Kidney capillary endothelial cell (primary cell): ENCODE results near the gene SEC22C.
"Not testable (repeated sequence)": the region's sequence is repeated elsewhere in the genome, so short reads cannot be mapped to it uniquely, and the experiment has no call there.

Experiments
- DNase-seq: peaks from one replicate; pipeline ENCODE4 v3.0.0-alpha.2; 2018; ENCODE audit warnings: low spot score

Gene SEC22C, protein sequence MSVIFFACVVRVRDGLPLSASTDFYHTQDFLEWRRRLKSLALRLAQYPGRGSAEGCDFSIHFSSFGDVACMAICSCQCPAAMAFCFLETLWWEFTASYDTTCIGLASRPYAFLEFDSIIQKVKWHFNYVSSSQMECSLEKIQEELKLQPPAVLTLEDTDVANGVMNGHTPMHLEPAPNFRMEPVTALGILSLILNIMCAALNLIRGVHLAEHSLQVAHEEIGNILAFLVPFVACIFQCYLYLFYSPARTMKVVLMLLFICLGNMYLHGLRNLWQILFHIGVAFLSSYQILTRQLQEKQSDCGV

DNA sequence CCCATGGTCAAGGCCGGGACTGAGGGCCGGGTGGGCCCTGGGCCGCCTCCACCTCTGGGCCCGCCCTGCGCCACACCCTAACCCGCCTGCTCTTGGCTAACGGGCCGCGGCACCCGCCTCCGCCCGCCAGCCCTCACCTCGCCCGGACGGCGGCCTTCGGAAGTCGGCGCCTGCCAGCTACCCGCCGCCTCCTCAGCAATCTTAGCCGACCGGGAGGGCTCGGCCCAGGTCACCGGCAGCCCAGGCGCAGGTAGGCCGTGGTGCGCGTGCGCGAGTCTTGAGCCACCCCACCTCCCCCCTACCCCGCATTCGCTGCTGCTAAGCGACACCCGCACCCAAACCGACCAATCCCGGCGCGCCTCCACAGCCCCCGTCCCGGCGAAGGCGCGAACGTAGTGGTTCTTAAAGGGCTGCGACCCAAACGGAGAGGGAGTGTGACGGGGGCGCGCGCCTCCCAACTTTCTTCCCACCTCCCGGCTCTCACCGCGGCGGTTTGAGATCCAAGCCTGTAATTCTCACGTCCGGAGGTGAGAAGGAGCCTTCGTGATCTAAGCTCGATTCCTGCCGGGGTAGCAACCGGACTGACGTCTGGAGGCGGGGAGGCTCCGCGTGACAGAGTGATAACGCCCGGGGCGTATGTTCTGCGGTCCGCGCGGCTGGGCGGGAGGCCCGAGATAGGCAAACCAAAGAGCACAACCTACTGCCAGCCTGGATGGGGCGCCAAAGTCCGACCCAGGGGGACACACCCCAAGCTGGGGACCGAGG is at the start of gene SEC22C:
TSS of gene SEC22C (minus strand) at position 259 of the 765 bp plus-strand sequence. CDS start 12,921 bp downstream, outside the sequence.
- peak; percentile 86 for DNase-seq

DNA sequence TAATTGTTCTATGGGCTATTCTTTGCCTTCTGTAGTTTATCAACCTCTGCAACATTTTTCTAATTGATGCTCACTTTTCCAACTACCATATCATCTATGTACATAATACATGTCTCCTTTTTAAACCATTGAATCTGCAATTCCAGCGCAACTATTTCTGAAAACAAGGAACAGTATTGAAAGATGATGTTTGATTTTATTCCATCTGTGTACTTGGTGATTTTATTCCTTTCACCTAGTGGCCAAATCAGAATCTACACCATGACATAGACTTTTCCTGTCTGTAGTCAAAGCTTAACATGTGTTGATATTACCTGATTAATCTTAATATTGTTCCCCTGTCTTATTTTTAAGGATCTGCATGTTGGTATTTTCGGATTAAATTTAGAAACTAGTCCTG is 31.7 kb upstream of the SEC22C start:
- peak; percentile 44 for DNase-seq

DNA sequence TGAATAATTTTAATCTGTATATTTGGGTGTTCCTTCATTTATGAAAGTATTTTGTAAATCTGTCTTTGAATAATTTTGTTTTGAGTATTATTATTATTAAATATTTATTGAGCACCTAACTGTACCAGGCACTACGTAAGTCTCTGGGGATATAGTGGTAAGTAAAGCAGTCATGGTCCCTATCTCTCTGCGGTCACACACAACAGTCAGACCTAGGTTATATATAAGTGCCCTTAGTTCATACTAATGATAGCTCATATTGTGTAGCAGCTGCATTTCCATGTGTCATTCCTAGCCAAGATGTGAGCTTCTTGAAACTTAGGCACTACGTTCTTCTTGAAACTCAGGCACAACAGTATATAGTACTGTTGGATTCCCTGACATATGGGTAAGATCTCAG is 31.2 kb upstream of the SEC22C start:
- no peak for DNase-seq

DNA sequence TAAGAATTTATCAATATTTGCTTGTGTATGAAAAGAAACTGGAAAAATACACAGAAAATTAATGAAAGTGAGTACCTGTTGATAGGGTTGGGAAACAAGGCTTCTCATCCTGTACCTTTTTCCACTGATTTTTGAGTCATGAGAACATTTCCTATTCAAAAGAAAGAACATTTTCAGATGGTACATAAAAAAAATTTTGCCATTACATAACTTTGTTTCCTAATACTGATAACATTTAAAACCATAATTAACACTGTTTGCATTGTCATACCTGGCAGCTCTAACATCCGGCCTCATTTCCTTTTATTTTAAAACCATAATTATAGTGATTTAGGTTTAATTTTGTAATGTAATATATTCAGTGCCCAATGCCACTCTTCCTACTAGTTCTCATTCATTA is 30.4 kb upstream of the SEC22C start:
- no peak for DNase-seq

DNA sequence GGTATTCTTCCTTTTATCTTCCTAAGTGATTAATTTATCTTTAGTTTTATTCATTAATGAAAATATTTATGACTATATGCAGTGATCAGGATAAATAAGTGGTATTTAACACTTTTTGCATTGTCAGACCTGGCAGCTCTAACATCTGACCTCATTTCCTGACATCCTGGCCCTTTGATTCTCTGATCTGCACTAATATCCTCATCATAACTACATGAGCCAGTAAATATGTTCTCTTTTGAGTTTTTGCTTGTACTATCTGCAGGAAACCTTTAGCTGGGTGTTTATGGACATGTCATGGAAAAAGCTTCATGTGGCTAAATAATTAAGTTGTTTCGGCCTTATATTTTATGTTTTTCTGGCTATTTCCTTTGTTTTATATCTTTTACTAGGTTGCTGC is 29.2 kb upstream of the SEC22C start:
- peak; percentile 60 for DNase-seq

DNA sequence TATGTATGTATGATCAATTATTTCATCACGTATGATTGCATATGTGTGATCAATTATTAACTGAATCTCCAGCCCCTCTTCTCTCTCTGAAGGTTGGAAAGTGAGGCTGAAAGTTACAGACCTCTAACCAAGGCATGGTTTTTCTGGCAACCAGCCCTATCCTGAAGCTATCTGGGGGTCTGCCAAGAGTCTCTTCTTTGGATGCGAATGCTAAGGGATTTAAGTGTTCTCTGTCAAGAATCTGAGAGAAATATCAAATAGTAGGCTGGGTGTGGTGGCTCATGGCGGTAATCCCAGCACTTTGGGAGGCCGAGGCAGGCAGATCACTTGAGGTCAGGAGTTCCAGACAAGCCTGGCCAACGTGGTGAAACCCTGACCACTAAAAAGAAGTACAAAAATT is 26.8 kb upstream of the SEC22C start:
- no peak for DNase-seq

DNA sequence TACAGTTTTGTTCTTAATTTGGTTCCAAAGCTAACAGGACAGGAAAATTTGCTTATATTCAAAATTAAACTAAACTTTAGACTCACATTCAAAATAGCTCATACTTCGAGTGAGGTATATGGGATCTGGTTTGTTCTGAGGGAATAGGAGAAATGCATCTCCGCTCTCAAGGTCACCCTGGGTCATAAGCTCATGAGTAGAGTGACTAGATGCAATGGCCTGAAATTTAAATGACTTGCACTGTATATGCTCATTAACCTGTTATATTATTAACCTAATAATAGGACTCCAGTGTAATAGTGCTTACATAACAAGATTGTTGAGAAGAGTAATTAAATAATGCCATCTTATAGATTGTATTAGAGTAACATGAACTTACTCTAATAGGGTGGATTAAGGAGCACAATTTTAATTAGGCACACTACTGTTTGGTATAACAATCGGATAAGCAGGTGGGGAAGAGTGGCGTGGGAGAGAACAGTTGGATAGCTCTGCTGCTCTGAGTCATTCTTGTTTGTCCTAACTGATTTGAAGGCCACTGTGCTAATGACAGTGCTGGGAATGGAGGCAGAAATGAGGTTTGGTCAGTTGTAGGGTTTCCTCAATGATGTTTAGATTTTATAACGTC is 23.9 kb upstream of the SEC22C start:
- no peak for DNase-seq

DNA sequence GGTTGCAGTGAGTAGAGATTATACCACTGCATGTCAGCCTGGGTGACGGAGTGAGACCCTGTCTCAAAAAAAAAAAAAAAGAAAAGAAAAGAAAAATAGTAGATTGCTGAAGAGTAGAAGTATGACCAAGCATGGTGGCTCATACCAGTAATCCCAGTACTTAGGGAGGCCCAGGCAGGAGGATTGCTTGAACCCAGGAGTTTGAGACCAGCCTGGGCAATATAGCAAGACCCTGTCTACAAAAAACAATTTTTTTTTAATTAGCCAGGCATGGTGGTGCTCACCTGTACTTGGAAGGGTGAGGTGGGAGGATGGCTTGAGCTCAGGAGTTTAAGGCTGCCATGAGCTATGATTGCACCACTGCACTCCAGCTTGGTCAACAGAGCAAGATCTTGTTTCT is 21.2 kb upstream of the SEC22C start:
- DNase-seq, result no peak

DNA sequence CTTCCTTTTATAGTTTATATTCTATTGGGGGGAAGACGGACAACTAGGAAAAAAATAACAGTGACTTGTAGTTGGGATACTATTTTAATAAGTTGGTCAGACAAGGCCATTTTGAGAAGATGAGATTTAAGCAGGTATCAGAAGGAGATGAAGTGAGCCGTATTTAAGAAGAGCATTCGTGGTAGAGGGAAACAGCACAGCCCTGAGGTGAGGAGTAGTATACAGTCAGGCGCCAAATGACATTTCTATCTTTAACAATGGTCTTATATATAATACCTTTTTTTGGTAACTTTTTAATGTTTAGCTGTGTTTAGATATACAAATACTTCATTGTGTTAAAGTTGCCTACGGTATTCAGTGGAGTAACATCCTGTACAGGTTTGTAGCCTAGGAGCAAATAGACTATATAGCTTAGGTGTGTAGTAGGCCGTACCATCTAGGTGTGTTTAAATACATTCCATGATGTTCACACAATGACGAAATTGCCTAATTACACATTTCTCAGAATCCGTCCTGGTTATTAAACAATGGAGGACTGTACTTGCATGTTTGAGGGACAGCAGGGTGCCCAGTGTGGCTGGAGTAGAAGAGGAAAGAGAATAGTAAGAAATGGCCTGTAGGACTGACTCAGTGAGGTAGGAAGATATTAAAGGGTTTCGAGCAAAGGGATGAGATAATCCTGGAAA is 20.3 kb upstream of the SEC22C start:
- peak; percentile 38 for DNase-seq

DNA sequence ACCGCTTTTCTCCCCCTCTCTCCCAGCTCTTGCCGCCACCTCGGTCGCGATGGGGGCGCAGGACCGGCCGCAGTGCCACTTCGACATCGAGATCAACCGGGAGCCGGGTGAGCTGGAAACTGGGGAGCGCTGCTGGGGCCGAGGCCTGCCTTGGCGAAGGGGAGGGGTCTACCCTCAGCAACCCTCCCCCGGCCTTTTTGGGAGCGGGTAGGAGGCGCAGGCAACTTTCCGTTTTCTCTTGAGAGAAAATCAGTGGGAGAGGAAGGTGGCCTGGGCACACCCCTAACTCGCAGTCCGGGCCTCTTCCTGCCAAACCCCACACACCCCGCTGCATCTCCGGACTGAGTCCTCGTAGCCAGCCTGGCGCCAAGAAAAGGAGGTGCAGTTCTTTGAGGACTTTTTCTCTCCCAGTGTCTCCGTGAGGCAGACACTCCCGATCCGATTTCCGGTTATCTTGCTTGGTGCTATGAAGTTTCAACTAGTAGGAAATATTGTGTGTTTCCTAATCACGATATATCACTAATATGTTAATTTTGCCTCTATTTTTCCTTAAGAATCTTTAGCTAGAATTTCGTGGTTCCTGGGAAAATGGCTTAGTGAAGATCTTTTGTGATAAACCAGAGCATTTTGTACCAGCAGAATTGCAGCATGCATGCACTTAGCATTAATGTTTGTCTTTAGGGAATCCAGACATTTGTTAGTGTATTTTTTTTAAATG is 19.4 kb upstream of the SEC22C start:
- peak; percentile 55 for DNase-seq

DNA sequence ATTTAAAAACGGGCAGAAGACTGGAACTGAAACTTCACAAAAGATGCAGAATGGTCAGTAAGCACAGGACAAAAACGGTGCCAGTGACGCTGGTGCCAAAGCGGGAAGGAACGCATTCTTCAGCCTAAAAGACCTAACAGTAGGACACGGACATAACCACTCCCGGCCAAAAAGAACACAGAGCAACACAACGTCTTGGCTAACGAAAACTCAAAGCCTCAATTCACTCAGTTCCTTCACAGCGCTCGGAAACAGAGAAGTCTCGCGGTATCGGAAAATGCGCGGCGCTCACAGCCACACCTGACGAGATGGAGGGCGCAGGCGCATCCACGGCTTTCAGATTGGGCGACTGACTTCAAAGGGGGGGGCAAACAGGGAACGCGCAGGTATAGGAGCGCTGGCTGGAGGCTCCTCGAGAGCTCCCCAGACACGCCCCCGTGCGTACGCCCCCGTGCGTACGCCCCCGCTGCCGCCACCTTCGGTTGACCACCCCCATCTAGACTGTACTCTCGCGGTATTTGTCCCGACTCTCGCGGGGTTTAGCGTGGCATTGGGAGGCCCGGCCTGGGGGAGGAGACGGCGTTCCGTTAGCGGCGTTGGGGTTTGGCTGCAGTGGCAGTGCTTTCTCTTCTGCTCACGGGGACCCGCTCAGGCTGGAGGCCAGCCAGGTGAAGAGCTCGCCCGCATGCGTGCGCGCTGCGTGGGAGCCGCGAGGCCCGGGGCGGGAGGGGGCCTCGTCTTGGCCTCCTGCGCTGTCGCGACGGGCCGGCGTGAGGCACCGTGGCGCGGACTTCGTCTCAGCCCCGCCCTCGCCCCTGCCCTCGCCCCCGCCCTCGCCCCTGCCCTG is 18.6 kb upstream of the SEC22C start, which contains the start of gene NKTR:
TSS of gene NKTR (plus strand) at position 576 of the 847 bp plus-strand sequence. CDS start 321 bp downstream, outside the sequence.
- peak; percentile 96 for DNase-seq

DNA sequence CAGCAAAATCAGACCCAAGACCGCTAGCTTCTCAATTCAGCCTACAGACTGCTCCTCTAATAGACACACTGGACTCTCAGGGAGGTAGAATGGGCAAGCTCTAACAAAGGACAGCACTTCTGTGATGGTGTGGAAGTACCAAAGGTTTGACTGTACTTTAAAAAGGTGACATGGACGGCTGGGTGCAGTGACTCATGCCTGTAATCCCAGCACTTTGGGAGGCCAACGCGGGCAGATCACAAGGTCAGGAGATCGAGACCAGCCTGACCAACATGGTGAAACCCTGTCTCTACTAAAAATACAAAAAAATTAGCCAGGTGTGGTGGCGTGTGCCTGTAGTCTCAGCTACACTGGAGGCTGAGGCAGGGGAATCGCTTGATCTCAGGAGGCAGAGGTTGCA is 15.3 kb upstream of the SEC22C start:
- DNase-seq, result not testable (repeated sequence)

DNA sequence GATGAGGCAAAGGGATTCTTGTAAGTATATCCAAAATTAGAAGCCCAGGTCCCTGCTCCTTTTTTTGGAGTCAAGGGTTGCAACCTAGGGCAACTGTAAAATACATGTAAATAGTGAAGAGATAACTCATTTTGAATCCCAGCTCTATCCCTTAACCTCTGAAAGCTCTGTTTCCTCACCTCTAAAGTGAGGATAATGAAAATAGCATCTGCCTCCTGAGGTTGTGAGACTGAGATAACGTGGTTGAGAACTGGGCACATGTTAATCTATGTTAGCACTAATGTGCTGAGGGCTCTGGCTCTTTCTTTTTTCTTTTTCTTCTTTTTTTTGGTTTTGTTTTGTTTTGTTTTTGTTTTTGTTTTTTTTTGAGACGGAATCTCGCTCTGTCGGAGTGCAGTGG is 13.9 kb upstream of the SEC22C start:
- DNase-seq, result no peak

DNA sequence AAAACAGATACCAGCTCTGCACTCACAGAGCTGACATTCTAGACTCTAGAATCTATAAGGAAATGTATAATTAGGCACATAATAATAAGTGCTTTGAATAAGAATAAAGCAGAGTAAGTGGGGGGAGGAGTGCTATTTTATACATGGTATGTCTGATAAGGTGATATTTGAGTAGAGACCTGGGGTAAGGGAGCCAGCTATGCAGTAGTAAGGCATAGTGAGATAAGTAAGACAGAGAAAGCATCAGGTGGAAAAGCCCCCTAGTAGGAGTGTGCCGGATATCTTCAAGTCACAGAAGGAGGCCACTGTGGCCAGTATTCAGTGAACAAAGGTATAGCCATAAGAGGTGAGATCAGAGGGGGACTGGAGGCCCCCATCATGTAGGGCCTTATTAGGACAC is 11.9 kb upstream of the SEC22C start:
- no peak for DNase-seq

DNA sequence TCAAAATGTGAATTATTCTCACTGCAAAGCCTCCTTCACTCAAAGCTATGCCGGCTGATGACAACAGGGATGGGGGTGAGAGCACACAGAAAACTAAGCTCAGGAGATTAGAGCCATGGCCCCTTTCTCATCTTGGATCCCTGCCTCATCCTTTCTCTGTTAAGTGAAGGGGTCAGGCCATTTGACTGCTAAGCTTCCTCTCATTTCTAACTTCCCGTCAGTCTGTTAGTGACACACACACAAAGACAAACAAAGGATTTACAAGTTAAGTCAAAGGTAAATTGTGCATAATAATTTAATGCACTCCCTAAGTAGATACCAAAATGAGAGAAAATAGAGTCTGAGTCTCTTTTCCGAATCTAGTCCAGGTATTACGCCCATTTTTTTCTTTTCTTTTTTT is 10.0 kb upstream of the SEC22C start:
- DNase-seq, result peak; percentile 46

DNA sequence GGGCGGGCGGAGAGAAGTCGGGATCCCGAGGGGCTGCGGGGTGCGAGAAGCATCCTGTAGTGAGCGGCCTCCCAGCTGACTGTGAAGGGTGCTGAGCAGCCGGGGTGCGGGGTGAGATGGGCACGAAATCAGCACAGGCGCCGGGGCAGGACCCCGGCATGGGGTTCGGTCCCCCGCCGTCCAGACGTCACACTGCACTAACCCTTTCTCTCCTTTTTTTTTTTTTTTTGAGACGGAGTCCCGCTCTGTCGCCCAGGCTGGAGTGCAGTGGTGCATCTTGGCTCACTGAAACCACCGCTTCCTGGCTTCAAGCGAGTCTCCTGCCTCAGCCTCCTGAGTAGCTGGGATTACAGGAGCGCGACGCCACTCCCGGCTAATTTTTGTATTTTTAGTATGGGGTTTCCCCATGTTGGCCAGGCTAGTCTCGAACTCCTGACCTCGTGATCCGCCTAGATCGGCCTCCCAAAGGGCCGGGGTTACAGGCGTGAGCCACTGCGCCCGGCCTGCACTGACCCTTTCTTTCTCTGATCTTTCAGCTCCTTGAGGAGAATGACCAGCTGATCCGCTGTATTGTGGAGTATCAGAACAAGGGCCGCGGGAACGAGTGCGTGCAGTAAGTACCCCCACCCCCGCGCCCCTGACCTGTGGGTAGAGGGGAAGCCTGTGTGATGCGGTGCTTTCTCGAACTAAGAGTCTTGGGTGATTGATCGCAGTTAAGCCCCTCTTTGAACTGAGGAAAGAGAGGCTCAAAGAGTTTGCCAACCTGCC is 9.4 kb upstream of the SEC22C start:
- DNase-seq, result no peak

DNA sequence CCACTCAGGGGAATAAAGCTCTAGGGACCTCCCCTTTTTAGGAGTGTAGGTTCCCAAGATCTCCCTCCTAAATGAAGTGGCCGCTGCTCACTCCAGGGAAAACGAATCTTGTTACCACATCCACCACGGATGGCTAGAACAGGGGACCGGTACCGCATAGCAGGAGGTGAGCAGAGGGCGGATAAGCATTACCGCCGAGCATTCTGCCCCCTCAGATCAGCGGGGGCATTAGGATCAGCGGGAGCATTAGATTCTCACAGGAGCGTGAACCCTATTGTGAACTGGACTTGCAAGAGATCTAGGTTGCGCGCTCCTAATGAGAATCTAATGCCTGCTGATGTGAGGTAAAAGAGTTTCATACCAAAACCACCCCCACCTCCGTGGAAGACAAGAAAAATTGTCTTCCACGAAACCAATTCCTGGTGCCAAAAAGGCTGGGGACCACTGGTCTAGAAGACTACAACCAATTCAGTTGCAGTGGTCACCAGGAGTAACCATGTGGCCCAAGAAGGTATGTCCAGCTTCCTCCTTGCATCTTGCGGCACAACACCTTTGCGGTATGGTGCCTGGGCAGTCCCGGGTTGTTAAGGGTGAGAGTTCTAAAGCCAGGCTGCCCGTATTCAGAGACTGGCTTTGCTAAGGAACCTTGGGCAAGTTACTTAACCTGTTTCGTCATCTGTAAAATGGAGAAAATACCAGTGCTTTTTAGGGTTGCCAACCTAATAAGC is 7.8 kb upstream of the SEC22C start:
- DNase-seq, result no peak

DNA sequence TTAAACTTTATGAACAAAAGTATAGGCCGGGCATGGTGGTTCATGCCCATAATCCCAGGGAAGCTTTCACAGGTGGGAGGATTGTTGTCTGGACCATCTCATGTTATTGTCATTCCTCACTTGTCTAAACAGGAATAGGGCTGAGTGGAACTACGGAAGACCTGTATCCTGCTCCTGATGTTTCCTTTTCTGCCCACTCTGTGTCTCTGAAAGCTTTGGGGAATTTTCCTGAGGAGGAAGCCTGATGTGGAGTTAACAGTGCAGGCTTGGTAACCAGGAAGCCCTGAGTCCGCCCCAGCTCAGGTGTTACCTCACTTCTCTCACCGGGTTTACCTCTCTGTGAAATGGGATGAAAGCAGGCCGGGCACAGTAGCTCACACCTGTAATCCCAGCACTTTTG is 6.9 kb upstream of the SEC22C start:
- no peak for DNase-seq

DNA sequence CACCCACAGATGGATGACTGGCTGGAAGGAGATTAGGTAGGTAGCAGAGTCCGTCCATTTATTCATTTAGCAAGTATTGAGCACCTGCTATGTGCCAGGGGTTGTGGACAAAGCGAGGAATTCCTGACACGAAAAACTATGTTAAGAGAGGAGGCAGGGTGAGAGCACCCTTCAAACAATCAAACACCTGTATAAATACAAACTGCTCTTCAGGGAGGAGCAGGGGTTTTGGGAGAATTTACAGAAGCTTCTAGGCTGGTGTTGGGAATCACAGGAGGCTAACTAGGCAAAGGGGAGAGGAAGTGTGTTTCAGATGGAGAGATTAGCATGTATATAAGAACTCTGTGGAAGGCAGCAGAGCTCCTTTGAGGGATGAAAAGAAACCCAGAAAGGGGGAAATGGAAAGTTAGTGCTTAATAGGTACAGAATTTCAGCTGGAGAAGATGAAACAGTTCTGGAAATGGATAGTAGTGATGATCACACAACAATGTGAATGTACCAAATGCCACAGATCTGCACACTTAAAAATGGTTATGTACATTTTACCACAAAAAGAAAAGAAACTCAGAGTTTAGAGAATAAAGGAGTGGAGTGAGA is 805 bp upstream of the SEC22C start:
- no peak for DNase-seq
